Measurements from ENCODE around the gene SCGB1A1. TPM values are rescaled to one million over a fixed set of nuclear protein-coding genes. Genes with fewer than 3 reads are reported as not detected.

Gene SCGB1A1
- total and polyA plus RNA-seq, 9 donors, result 1.8 to 11.6 TPM; not detected in 7

GRCh38 chr11:62431171-62431901 is 12.5 kb downstream of the SCGB1A1 start:
- Histone ChIP-seq H3K4me1 (ENCODE audit: insufficient read depth) (peaks cover 13% of the 10 kb centered on the region), H3K27ac (no peak overlapping the region)
- WGBS, 3 donors, result 66 to 81% (median 75%) methylated on average over 11 of the region's 11 CpGs

GRCh38 chr11:62432695-62433094 is 13.9 kb downstream of the SCGB1A1 start:
- WGBS, 3 donors, result 78 to 82% (median 79%) methylated on average over 9 of the region's 9 CpGs
- no peaks in the 10 kb centered on the region for H3K27me3 ChIP-seq
- no peak for DNase-seq
- intact Hi-C loops (cut with DNase I), result loop anchor here in 1 of 4 donors (5.0 kb wide), 1 partner anchor 110 kb away; no protein-coding TSS in a partner anchor
- H3K9me3 ChIP-seq, result no peaks in the 10 kb centered on the region
- no peaks in the 10 kb centered on the region for H3K36me3 ChIP-seq
- no peak overlapping the region for H3K27ac ChIP-seq
- H3K4me3 ChIP-seq, result no peak overlapping the region
- H3K4me1 ChIP-seq (ENCODE audit: insufficient read depth), result peaks cover 13% of the 10 kb centered on the region
- TF ChIP-seq CTCF (IDR thresholded peaks at IDR 0.05) (no peak), EP300 (IDR thresholded peaks at IDR 0.05) (no peak), POLR2A (IDR thresholded peaks at IDR 0.05) (no peak)

More at GRCh38 chr11:62431171-62431901, 12.5 kb downstream of the SCGB1A1 start:
- no peak overlapping the region for H3K4me3 ChIP-seq
- intact Hi-C loops (cut with DNase I), result loop anchor here in 1 of 4 donors (5.0 kb wide), 1 partner anchor 111 kb away; no protein-coding TSS in a partner anchor
- no peaks in the 10 kb centered on the region for H3K9me3 ChIP-seq
- H3K27me3 ChIP-seq, result no peaks in the 10 kb centered on the region
- no peaks in the 10 kb centered on the region for H3K36me3 ChIP-seq
- TF ChIP-seq CTCF (IDR thresholded peaks at IDR 0.05) (no peak), POLR2A (IDR thresholded peaks at IDR 0.05) (no peak), EP300 (IDR thresholded peaks at IDR 0.05) (no peak)
- no peak for DNase-seq

- TF ChIP-seq EP300 (IDR thresholded peaks at IDR 0.05) (no peak), CTCF (IDR thresholded peaks at IDR 0.05) (no peak), POLR2A (IDR thresholded peaks at IDR 0.05) (no peak)
- DNase-seq, result no peak
Observed at GRCh38 chr11:62433141-62433903, 14.5 kb downstream of the SCGB1A1 start.

GRCh38 chr11:62433904-62434276 is 15.1 kb downstream of the SCGB1A1 start:
- WGBS, 3 donors, result 25 to 39% (median 31%) methylated on average over 6 of the region's 6 CpGs
- no peaks in the 10 kb centered on the region for H3K27me3 ChIP-seq

More at GRCh38 chr11:62433141-62433903, 14.5 kb downstream of the SCGB1A1 start:
- Histone ChIP-seq H3K36me3 (no peaks in the 10 kb centered on the region), H3K27me3 (no peaks in the 10 kb centered on the region), H3K4me3 (no peak overlapping the region), H3K4me1 (ENCODE audit: insufficient read depth) (peaks cover 13% of the 10 kb centered on the region), H3K9me3 (no peaks in the 10 kb centered on the region), H3K27ac (peak overlapping the region in 1 of 2 donors; percentile 24)
- WGBS, 3 donors, result 35 to 43% (median 36%) methylated on average over 16 of the region's 16 CpGs
- intact Hi-C loops (cut with DNase I), result loop anchor here in 1 of 4 donors (5.0 kb wide), 1 partner anchor 109 kb away; no protein-coding TSS in a partner anchor

More at GRCh38 chr11:62433904-62434276, 15.1 kb downstream of the SCGB1A1 start:
- intact Hi-C loops (cut with DNase I), result loop anchor here in 1 of 4 donors (5.0 kb wide), 1 partner anchor 108 kb away; no protein-coding TSS in a partner anchor
- no peaks in the 10 kb centered on the region for H3K36me3 ChIP-seq
- H3K27ac ChIP-seq, result peak overlapping the region in 1 of 2 donors; percentile 24
- TF ChIP-seq CTCF (IDR thresholded peaks at IDR 0.05) (no peak), POLR2A (IDR thresholded peaks at IDR 0.05) (no peak), EP300 (IDR thresholded peaks at IDR 0.05) (no peak)
- peaks cover 13% of the 10 kb centered on the region for H3K4me1 ChIP-seq (ENCODE audit: insufficient read depth)
- H3K4me3 ChIP-seq, result no peak overlapping the region
- peak in 1 of 5 donors; percentile 40 for DNase-seq
- no peaks in the 10 kb centered on the region for H3K9me3 ChIP-seq

All from ovary (tissue), 9 donors.